GDM1 (cell line): ENCODE measurements around the gene TRIP10.
A peak's percentile ranks its signal among the peaks of the same experiment; 100 is the strongest.

ENCODE experiments used
- DNase-seq: peaks from one replicate; lab custom pipeline; 2025; lab: John Stamatoyannopoulos, UW

TRIP10 gene

GRCh38 chr19:6712231-6712630 is 27.2 kb upstream of the TRIP10 start:
- DNase-seq = no peak

GRCh38 chr19:6712692-6713670 is 26.5 kb upstream of the TRIP10 start:
- DNase-seq = no peak

- DNase-seq = no peak
Measured at GRCh38 chr19:6713773-6714692, 25.4 kb upstream of the TRIP10 start.

- DNase-seq = no peak
Measured at GRCh38 chr19:6714749-6715555, 24.5 kb upstream of the TRIP10 start.

- DNase-seq = no peak
Measured at GRCh38 chr19:6716610-6716970, 22.9 kb upstream of the TRIP10 start.

- DNase-seq = no peak
Measured at GRCh38 chr19:6717036-6717435, 22.4 kb upstream of the TRIP10 start.

- no peak for DNase-seq
Measured at GRCh38 chr19:6717441-6717971, 22.0 kb upstream of the TRIP10 start.

- DNase-seq = no peak
Measured at GRCh38 chr19:6718111-6718740, 21.3 kb upstream of the TRIP10 start.

- DNase-seq = no peak
Measured at GRCh38 chr19:6718741-6719539, 20.5 kb upstream of the TRIP10 start.

- DNase-seq = no peak
Measured at GRCh38 chr19:6719540-6719861, 20.0 kb upstream of the TRIP10 start.

- DNase-seq = no peak
Measured at GRCh38 chr19:6719992-6720368, 19.5 kb upstream of the TRIP10 start.

- no peak for DNase-seq
Measured at GRCh38 chr19:6720369-6721137, 18.9 kb upstream of the TRIP10 start, which contains the start of gene C3. TSS of gene C3 (minus strand) at chr19:6720650. CDS start at chr19:6720589, 61 bp downstream.

GRCh38 chr19:6721138-6721474 is 18.4 kb upstream of the TRIP10 start:
- DNase-seq = no peak

GRCh38 chr19:6721773-6722172 is 17.7 kb upstream of the TRIP10 start:
- DNase-seq = no peak

GRCh38 chr19:6723108-6723618 is 16.3 kb upstream of the TRIP10 start:
- DNase-seq = no peak

- DNase-seq = peak; percentile 47
Measured at GRCh38 chr19:6723738-6724137, 15.7 kb upstream of the TRIP10 start.

- no peak for DNase-seq
Measured at GRCh38 chr19:6724631-6725492, 14.6 kb upstream of the TRIP10 start.

- DNase-seq = no peak
Measured at GRCh38 chr19:6725513-6726231, 13.8 kb upstream of the TRIP10 start.
